DND-41 (cell line): ENCODE results near the gene KRTAP12-2.
"Not testable (repeated sequence)": the region's sequence is repeated elsewhere in the genome, so short reads cannot be mapped to it uniquely, and the experiment has no call there.

Experiments
- ATAC-seq: fragments of 200-7000 bp; cut with Tn5 transposase; 3 replicates; pipeline ENCODE4 v1.9.1; 2021; ENCODE audit warnings: low read depth; ENCODE audit not compliant: insufficient read depth
- DNase-seq: peaks from one replicate; pipeline ENCODE4 v3.0.0-alpha.2; 2020
- H2AFZ ChIP-seq: 2 replicates; pipeline ENCODE4 v1.6.0; 2012; ENCODE audit warnings: low read depth, low read length
- H3K27ac ChIP-seq: 2 replicates; pipeline ENCODE4 v1.5.1; 2012; ENCODE audit warnings: low read length, inconsistent platforms
- H3K27me3 ChIP-seq: fragments of 200-600 bp; sonication (generic); 2 replicates; pipeline ENCODE4 v1.6.0; 2012; ENCODE audit warnings: low read length, mild to moderate bottlenecking, inconsistent platforms; ENCODE audit not compliant: insufficient read depth, poor library complexity
- H3K36me3 ChIP-seq: 2 replicates; pipeline ENCODE4 v1.5.1; 2012; ENCODE audit warnings: low read length, inconsistent platforms; ENCODE audit not compliant: insufficient read depth
- H3K4me1 ChIP-seq: 2 replicates; pipeline ENCODE4 v1.5.1; 2012; ENCODE audit warnings: mild to moderate bottlenecking, low read length; ENCODE audit not compliant: insufficient read depth
- H3K4me2 ChIP-seq: 2 replicates; pipeline ENCODE4 v1.6.0; 2012; ENCODE audit warnings: mild to moderate bottlenecking, moderate library complexity, low read length, inconsistent platforms; ENCODE audit not compliant: insufficient read depth
- H3K4me3 ChIP-seq, 2 experiments: fragments of 200-600 bp in 1 of 2; shearing (Covaris generic) in 1 of 2; 2 replicates each; pipeline ENCODE4 v1.5.1; 2012 to 2016; ENCODE audit warnings: inconsistent platforms in 2 of 2, low read length in 2 of 2, mild to moderate bottlenecking in 2 of 2, low read depth in 1 of 2, moderate library complexity in 1 of 2
- H3K79me2 ChIP-seq: 2 replicates; pipeline ENCODE4 v1.6.0; 2012; ENCODE audit warnings: low read length, inconsistent platforms; ENCODE audit not compliant: insufficient read depth
- H3K9ac ChIP-seq: 2 replicates; pipeline ENCODE4 v1.6.0; 2012; ENCODE audit warnings: low read depth, mild to moderate bottlenecking, inconsistent platforms, low read length, moderate library complexity
- H3K9me3 ChIP-seq: 2 replicates; pipeline ENCODE4 v1.5.1; 2012; ENCODE audit warnings: low read length, moderate library complexity, mild to moderate bottlenecking, inconsistent platforms; ENCODE audit not compliant: insufficient read depth, severe bottlenecking
- H4K20me1 ChIP-seq: 2 replicates; pipeline ENCODE4 v1.6.0; 2012; ENCODE audit warnings: low read length; ENCODE audit not compliant: insufficient read depth
- CTCF ChIP-seq: IDR thresholded peaks from 2 replicates; pipeline ENCODE4 v1.5.1; 2012; ENCODE audit warnings: borderline replicate concordance, low read length, moderate library complexity, mild to moderate bottlenecking; ENCODE audit not compliant: poor library complexity, severe bottlenecking; ENCODE audit errors: extremely low read depth
- EZH2 ChIP-seq: IDR thresholded peaks from 3 replicates; pipeline ENCODE4 v1.6.1; 2012; ENCODE audit warnings: borderline replicate concordance, low read depth, mild to moderate bottlenecking, moderate library complexity, low read length, inconsistent platforms; ENCODE audit not compliant: severe bottlenecking

Gene KRTAP12-2

GRCh38 chr21:44643741-44644310 is 22.9 kb downstream of the KRTAP12-2 start:
- Histone ChIP-seq H2AFZ (no peak overlapping the region), H3K4me1 (no peaks in the 10 kb centered on the region), H3K27me3 (no peaks in the 10 kb centered on the region), H3K4me3 (no peak overlapping the region), H3K79me2 (no peaks in the 10 kb centered on the region), H3K27ac (no peak overlapping the region), H3K9ac (no peak overlapping the region), H4K20me1 (no peaks in the 10 kb centered on the region), H3K36me3 (no peaks in the 10 kb centered on the region), H3K9me3 (peaks cover 17% of the 10 kb centered on the region), H3K4me2 (no peak overlapping the region)
- ATAC-seq (no peak), DNase-seq (no peak)
- TF ChIP-seq EZH2 (no peak), CTCF (no peak)

- H3K4me3 ChIP-seq = no peak overlapping the region
- no peak for TF ChIP-seq CTCF
- TF ChIP-seq EZH2 = no peak
- H2AFZ ChIP-seq = no peak overlapping the region
- H3K27me3 ChIP-seq = no peaks in the 10 kb centered on the region
- no peak overlapping the region for H3K4me2 ChIP-seq
- H3K36me3 ChIP-seq = no peaks in the 10 kb centered on the region
- no peaks in the 10 kb centered on the region for H3K79me2 ChIP-seq
- ATAC-seq = no peak
- H4K20me1 ChIP-seq = no peaks in the 10 kb centered on the region
- no peak for DNase-seq
- H3K4me1 ChIP-seq = no peaks in the 10 kb centered on the region
- H3K9me3 ChIP-seq = peaks cover 17% of the 10 kb centered on the region
- no peak overlapping the region for H3K27ac ChIP-seq
- H3K9ac ChIP-seq = no peak overlapping the region
Observed at GRCh38 chr21:44640761-44641160, 26.0 kb downstream of the KRTAP12-2 start.

GRCh38 chr21:44639331-44639655 is 27.4 kb downstream of the KRTAP12-2 start:
- no peak for DNase-seq
- no peak for ATAC-seq
- Histone ChIP-seq H3K9me3 (peaks cover 8% of the 10 kb centered on the region), H3K4me3 (no peak overlapping the region), H3K4me1 (no peaks in the 10 kb centered on the region), H3K79me2 (no peaks in the 10 kb centered on the region), H2AFZ (no peak overlapping the region), H3K9ac (no peak overlapping the region), H3K27ac (no peak overlapping the region), H3K27me3 (no peaks in the 10 kb centered on the region), H3K4me2 (no peak overlapping the region), H4K20me1 (no peaks in the 10 kb centered on the region), H3K36me3 (no peaks in the 10 kb centered on the region)
- TF ChIP-seq EZH2 (no peak), CTCF (no peak)

GRCh38 chr21:44638506-44639330 is 28.0 kb downstream of the KRTAP12-2 start:
- H3K4me3 ChIP-seq, H3K36me3 ChIP-seq, H3K9ac ChIP-seq, H3K4me1 ChIP-seq, DNase-seq, H4K20me1 ChIP-seq, H3K27me3 ChIP-seq, ATAC-seq, H3K9me3 ChIP-seq, H2AFZ ChIP-seq, H3K4me2 ChIP-seq, H3K79me2 ChIP-seq, H3K27ac ChIP-seq: not testable (repeated sequence)

GRCh38 chr21:44637851-44638348 is 28.8 kb downstream of the KRTAP12-2 start:
- not testable (repeated sequence) for H3K4me1 ChIP-seq, H3K27me3 ChIP-seq, H3K9me3 ChIP-seq, H3K4me2 ChIP-seq, DNase-seq, H3K9ac ChIP-seq, H3K27ac ChIP-seq, ATAC-seq, H2AFZ ChIP-seq, H3K4me3 ChIP-seq, H3K79me2 ChIP-seq, H3K36me3 ChIP-seq, H4K20me1 ChIP-seq
